SK-N-SH treated with all-trans-retinoic acid at 6 μM for 48 hours (cell line): ENCODE data around the gene ZXDC.

Source experiments
- ARNTL ChIP-seq: fragments of 450-650 bp; formaldehyde crosslinking; IDR thresholded peaks from 2 replicates; pipeline ENCODE4 v1.5.0; 2020; ENCODE audit warnings: low read depth, mild to moderate bottlenecking, moderate library complexity, borderline replicate concordance
- CSDC2 ChIP-seq: fragments of 250-450 bp; sonication (Bioruptor Pico); IDR thresholded peaks from 2 replicates; pipeline ENCODE4 v1.5.0; 2020; ENCODE audit warnings: mild to moderate bottlenecking, moderate library complexity
- ESRRG ChIP-seq: fragments of 250-450 bp; sonication (Bioruptor Pico); IDR thresholded peaks from 2 replicates; pipeline ENCODE4 v1.6.1; 2021; ENCODE audit warnings: mild to moderate bottlenecking
- ISL1 ChIP-seq: fragments of 250-450 bp; sonication (Bioruptor Pico); IDR thresholded peaks from 2 replicates; pipeline ENCODE4 v2.1.2; 2022; ENCODE audit warnings: mild to moderate bottlenecking, moderate library complexity
- RARB ChIP-seq: fragments of 250-450 bp; sonication (Bioruptor Pico); IDR thresholded peaks from 2 replicates; pipeline ENCODE4 v1.8.0; 2021; ENCODE audit warnings: mild to moderate bottlenecking, moderate library complexity
- SNAI2 ChIP-seq: fragments of 250-450 bp; sonication (Bioruptor Pico); IDR thresholded peaks from 2 replicates; pipeline ENCODE4 v1.5.0; 2020; ENCODE audit warnings: mild to moderate bottlenecking, moderate library complexity
- TCF4 ChIP-seq: fragments of 250-450 bp; sonication (Bioruptor Pico); IDR thresholded peaks from 2 replicates; pipeline ENCODE4 v1.8.0; 2021; ENCODE audit warnings: mild to moderate bottlenecking, moderate library complexity, borderline replicate concordance
- ZC3H10 ChIP-seq: fragments of 250-450 bp; sonication (Bioruptor Pico); IDR thresholded peaks from 2 replicates; pipeline ENCODE4 v1.5.1; 2021; ENCODE audit warnings: mild to moderate bottlenecking, moderate library complexity
- ZFP3 ChIP-seq: fragments of 250-450 bp; sonication (Bioruptor Pico); IDR thresholded peaks from 2 replicates; pipeline ENCODE4 v1.5.0; 2020; ENCODE audit warnings: mild to moderate bottlenecking, moderate library complexity
- ZFP30 ChIP-seq: fragments of 450-650 bp; formaldehyde crosslinking; IDR thresholded peaks from 2 replicates; pipeline ENCODE4 v1.5.0; 2022; ENCODE audit warnings: mild to moderate bottlenecking, moderate library complexity
- ZNF70 ChIP-seq: fragments of 450-650 bp; formaldehyde crosslinking; IDR thresholded peaks from 2 replicates; pipeline ENCODE4 v1.5.0; 2020; ENCODE audit warnings: mild to moderate bottlenecking, moderate library complexity
- TF ChIP-seq, protein P1 (sequence below): fragments of 250-450 bp; sonication (Bioruptor Pico); IDR thresholded peaks from 2 replicates; pipeline ENCODE4 v1.5.1; 2021; ENCODE audit warnings: mild to moderate bottlenecking, moderate library complexity
- TF ChIP-seq, protein P2 (sequence below): fragments of 250-450 bp; sonication (Bioruptor Pico); IDR thresholded peaks from 2 replicates; pipeline ENCODE4 v1.8.0; 2020; ENCODE audit warnings: mild to moderate bottlenecking, moderate library complexity, borderline replicate concordance
- TF ChIP-seq, protein P3 (sequence below): fragments of 250-450 bp; sonication (Bioruptor Pico); IDR thresholded peaks from 2 replicates; pipeline ENCODE4 v1.5.0; 2020; ENCODE audit warnings: mild to moderate bottlenecking, moderate library complexity

DNA sequence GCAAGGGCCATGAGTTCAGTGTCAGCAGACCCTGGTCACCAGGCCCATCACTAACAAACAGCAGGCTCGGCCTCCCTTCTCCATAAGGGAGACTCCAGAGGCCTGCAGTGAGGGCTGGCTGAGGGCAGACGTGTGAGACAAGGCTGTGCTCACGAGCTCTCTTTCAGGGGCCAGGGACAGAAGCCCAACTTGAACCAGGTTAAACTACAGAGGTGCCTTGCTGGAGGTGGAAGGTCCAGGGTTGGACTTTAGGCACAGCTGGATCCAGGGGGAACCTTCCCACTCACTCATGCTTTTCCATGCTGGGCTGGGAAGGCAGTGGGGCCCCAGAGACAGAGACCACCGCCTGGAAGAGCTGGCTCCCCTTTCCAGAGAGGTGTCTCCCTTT, 62.0 kb downstream of the ZXDC start:
- TF ChIP-seq ZFP3 (no peak), CSDC2 (no peak), ISL1 (CRISPR knock-in tag) (no peak), ARNTL (no peak), ESRRG (CRISPR knock-in tag) (no peak), ZFP30 (CRISPR knock-in tag) (no peak), ZC3H10 (CRISPR knock-in tag) (no peak), TCF4 (CRISPR knock-in tag) (no peak), RARB (CRISPR knock-in tag) (no peak), ZNF70 (no peak), SNAI2 (CRISPR knock-in tag) (no peak)
- TF ChIP-seq, protein P1, sequence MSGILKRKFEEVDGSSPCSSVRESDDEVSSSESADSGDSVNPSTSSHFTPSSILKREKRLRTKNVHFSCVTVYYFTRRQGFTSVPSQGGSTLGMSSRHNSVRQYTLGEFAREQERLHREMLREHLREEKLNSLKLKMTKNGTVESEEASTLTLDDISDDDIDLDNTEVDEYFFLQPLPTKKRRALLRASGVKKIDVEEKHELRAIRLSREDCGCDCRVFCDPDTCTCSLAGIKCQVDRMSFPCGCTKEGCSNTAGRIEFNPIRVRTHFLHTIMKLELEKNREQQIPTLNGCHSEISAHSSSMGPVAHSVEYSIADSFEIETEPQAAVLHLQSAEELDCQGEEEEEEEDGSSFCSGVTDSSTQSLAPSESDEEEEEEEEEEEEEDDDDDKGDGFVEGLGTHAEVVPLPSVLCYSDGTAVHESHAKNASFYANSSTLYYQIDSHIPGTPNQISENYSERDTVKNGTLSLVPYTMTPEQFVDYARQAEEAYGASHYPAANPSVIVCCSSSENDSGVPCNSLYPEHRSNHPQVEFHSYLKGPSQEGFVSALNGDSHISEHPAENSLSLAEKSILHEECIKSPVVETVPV (CRISPR knock-in tag): no peak
- TF ChIP-seq, protein P2, sequence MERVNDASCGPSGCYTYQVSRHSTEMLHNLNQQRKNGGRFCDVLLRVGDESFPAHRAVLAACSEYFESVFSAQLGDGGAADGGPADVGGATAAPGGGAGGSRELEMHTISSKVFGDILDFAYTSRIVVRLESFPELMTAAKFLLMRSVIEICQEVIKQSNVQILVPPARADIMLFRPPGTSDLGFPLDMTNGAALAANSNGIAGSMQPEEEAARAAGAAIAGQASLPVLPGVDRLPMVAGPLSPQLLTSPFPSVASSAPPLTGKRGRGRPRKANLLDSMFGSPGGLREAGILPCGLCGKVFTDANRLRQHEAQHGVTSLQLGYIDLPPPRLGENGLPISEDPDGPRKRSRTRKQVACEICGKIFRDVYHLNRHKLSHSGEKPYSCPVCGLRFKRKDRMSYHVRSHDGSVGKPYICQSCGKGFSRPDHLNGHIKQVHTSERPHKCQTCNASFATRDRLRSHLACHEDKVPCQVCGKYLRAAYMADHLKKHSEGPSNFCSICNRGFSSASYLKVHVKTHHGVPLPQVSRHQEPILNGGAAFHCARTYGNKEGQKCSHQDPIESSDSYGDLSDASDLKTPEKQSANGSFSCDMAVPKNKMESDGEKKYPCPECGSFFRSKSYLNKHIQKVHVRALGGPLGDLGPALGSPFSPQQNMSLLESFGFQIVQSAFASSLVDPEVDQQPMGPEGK: no peak
- TF ChIP-seq, protein P3, sequence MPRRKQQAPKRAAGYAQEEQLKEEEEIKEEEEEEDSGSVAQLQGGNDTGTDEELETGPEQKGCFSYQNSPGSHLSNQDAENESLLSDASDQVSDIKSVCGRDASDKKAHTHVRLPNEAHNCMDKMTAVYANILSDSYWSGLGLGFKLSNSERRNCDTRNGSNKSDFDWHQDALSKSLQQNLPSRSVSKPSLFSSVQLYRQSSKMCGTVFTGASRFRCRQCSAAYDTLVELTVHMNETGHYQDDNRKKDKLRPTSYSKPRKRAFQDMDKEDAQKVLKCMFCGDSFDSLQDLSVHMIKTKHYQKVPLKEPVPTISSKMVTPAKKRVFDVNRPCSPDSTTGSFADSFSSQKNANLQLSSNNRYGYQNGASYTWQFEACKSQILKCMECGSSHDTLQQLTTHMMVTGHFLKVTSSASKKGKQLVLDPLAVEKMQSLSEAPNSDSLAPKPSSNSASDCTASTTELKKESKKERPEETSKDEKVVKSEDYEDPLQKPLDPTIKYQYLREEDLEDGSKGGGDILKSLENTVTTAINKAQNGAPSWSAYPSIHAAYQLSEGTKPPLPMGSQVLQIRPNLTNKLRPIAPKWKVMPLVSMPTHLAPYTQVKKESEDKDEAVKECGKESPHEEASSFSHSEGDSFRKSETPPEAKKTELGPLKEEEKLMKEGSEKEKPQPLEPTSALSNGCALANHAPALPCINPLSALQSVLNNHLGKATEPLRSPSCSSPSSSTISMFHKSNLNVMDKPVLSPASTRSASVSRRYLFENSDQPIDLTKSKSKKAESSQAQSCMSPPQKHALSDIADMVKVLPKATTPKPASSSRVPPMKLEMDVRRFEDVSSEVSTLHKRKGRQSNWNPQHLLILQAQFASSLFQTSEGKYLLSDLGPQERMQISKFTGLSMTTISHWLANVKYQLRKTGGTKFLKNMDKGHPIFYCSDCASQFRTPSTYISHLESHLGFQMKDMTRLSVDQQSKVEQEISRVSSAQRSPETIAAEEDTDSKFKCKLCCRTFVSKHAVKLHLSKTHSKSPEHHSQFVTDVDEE (CRISPR knock-in tag): no peak
